ENCODE data around the gene APOA5. TPM values are rescaled to one million over a fixed set of nuclear protein-coding genes. Genes with fewer than 3 reads are reported as not detected.

The APOA5 gene
- total and polyA plus RNA-seq, 2 of the 4 experiments (the other 2 are of a cell fraction), result not detected

DNA sequence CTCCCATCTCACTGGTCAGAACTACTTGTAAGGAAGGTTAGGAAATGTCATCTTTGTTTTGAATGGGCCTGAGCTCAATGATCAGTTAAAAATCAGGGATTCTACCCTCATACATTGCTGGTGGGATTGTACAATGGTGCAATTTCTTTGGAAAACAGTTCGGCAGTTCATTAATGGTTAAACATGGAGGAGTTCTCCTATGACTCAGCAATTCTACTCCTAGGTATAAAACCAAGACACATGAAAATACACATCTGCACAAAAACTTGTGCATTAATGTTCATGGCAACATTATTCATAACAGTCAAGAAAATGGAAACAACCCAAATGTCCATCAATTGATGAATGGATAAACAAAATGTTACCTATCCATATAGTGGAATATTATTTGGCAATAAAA lies 4.9 kb upstream of the APOA5 start:
- H3K14ac ChIP-seq (replicated peaks; ENCODE audit: low read depth, low read length), result no peak overlapping the region
- no peaks in the 10 kb centered on the region for H4K20me1 ChIP-seq (ENCODE audit: insufficient read depth, low read length)
- no peak overlapping the region for H3K4ac ChIP-seq (ENCODE audit: low read depth, low read length)
- no peaks in the 10 kb centered on the region for H3K9me3 ChIP-seq (ENCODE audit: control insufficient read depth, insufficient read depth, low read length)
- H3K27ac ChIP-seq (ENCODE audit: insufficient read depth, low read length), result no peak overlapping the region
- no peak overlapping the region for H2AK5ac ChIP-seq (ENCODE audit: low read depth, low read length)
- no peak overlapping the region for H4K5ac ChIP-seq (ENCODE audit: low read depth, low read length)
- H3K56ac ChIP-seq (ENCODE audit: extremely low read depth, insufficient read depth, low read length), result no peak overlapping the region
- dilution Hi-C loops (cut with HindIII; ENCODE audit: low sequenced_read_pairs, unreplicated experiment) (no loop called here), in situ Hi-C loops (cut with MboI; ENCODE audit: low sequenced_read_pairs) (no loop called here), intact Hi-C loops (cut with micrococcal nuclease) (loop anchor here (1.0 kb wide), 1 partner anchor 12 kb away; no protein-coding TSS in a partner anchor)
- no peak overlapping the region for H2BK5ac ChIP-seq (ENCODE audit: low read depth, low read length, poor library complexity, severe bottlenecking)
- no peak overlapping the region for H4K8ac ChIP-seq (ENCODE audit: low read depth in 2 of 2, low read length in 2 of 2)
- H3K79me1 ChIP-seq (ENCODE audit: low read depth in 1 of 2, low read length in 2 of 2), result no peaks in the 10 kb centered on the region
- H3K4me3 ChIP-seq (ENCODE audit: insufficient read depth, low read depth, low read length), result no peak overlapping the region
- H2BK15ac ChIP-seq (ENCODE audit: low read depth, low read length), result no peak overlapping the region
- H3K18ac ChIP-seq (ENCODE audit: low read depth, low read length), result no peak overlapping the region
- H3K4me1 ChIP-seq (ENCODE audit: control insufficient read depth, insufficient read depth, low read length), result no peaks in the 10 kb centered on the region; the same call in 1 of the 2 replicates
- CTCF ChIA-PET, result no interaction called here
- H3K36me3 ChIP-seq (ENCODE audit: control insufficient read depth, insufficient read depth, low read length), result no peaks in the 10 kb centered on the region
- TF ChIP-seq RCOR1 (IDR thresholded peaks at IDR 0.05; ENCODE audit: insufficient replicate concordance, low read length) (no peak), SMC3 (IDR thresholded peaks at IDR 0.05; ENCODE audit: low read depth, low read length) (no peak), MAFK (IDR thresholded peaks at IDR 0.05; ENCODE audit: low read depth, low read length) (peak; percentile 48; the same call in 1 of the 2 replicates), NFE2L2 (IDR thresholded peaks at IDR 0.05; ENCODE audit: low read depth, low read length) (peak; percentile 93), RFX5 (IDR thresholded peaks at IDR 0.05; ENCODE audit: low read depth, low read length) (no peak)
- TF ChIP-seq, protein P1, sequence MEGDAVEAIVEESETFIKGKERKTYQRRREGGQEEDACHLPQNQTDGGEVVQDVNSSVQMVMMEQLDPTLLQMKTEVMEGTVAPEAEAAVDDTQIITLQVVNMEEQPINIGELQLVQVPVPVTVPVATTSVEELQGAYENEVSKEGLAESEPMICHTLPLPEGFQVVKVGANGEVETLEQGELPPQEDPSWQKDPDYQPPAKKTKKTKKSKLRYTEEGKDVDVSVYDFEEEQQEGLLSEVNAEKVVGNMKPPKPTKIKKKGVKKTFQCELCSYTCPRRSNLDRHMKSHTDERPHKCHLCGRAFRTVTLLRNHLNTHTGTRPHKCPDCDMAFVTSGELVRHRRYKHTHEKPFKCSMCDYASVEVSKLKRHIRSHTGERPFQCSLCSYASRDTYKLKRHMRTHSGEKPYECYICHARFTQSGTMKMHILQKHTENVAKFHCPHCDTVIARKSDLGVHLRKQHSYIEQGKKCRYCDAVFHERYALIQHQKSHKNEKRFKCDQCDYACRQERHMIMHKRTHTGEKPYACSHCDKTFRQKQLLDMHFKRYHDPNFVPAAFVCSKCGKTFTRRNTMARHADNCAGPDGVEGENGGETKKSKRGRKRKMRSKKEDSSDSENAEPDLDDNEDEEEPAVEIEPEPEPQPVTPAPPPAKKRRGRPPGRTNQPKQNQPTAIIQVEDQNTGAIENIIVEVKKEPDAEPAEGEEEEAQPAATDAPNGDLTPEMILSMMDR (conservative IDR thresholded peaks at IDR 0.05; ENCODE audit: low read depth, low read length), result no peak
- no peak overlapping the region for H2BK20ac ChIP-seq (ENCODE audit: low read depth, low read length)
- peaks cover 5% of the 10 kb centered on the region for H3K27me3 ChIP-seq (ENCODE audit: control insufficient read depth, insufficient read depth, low read length)
- no TSS peak for BruUV-seq (replicated peaks)
- H3K9ac ChIP-seq (ENCODE audit: low read depth, low read length), result no peak overlapping the region
- no peak for DNase-seq
- no peak for ATAC-seq (ENCODE audit: low read depth)
- H4K91ac ChIP-seq (ENCODE audit: insufficient read depth, low read depth, low read length), result no peak overlapping the region
- no peak overlapping the region for H2AK9ac ChIP-seq (replicated peaks; ENCODE audit: low read depth, low read length, poor library complexity)
- no peak overlapping the region for H3K23ac ChIP-seq (ENCODE audit: low read depth, low read length)
- WGBS, 2 experiments (ENCODE audit: extremely low coverage in 2 of 2, insufficient read length in 1 of 2), result no CpG with 5 or more reads among the region's 1 CpG
- no peak overlapping the region for H3K4me2 ChIP-seq (ENCODE audit: low read depth, low read length)
- peaks cover 3% of the 10 kb centered on the region for H3K9me1 ChIP-seq (ENCODE audit: insufficient read depth, low read length)
- H2BK120ac ChIP-seq (ENCODE audit: low read depth, low read length), result no peak overlapping the region
- no peak overlapping the region for H2AFZ ChIP-seq (replicated peaks; ENCODE audit: low read length, poor library complexity)
- POLR2A ChIA-PET (ENCODE audit: unreplicated experiment), result no interaction called here

All from IMR-90 (cell line).